Upper lobe of right lung (tissue), 1 donor: ENCODE data around the gene KLHL17. TPM values are rescaled to one million over a fixed set of nuclear protein-coding genes. Genes with fewer than 3 reads are reported as not detected.
"Not testable (repeated sequence)": the region's sequence is repeated elsewhere in the genome, so short reads cannot be mapped to it uniquely, and the experiment has no call there.

ENCODE experiments used
- ATAC-seq: fragments of 200-7000 bp; cut with Tn5 transposase; one replicate; pipeline ENCODE4 v1.9.1; 2020; ENCODE audit warnings: mild to moderate bottlenecking, moderate library complexity
- DNase-seq: peaks from one replicate; pipeline ENCODE4 v3.0.0-alpha.2; 2020
- H3K27ac ChIP-seq: fragments of 200-600 bp; one replicate; pipeline ENCODE4 v1.8.0; 2022
- H3K27me3 ChIP-seq: fragments of 200-600 bp; one replicate; pipeline ENCODE4 v1.8.0; 2022; ENCODE audit warnings: mild to moderate bottlenecking
- H3K36me3 ChIP-seq: fragments of 200-600 bp; one replicate; pipeline ENCODE4 v1.8.0; 2022
- H3K4me1 ChIP-seq: fragments of 200-600 bp; one replicate; pipeline ENCODE4 v1.8.0; 2022
- H3K4me3 ChIP-seq: fragments of 200-600 bp; one replicate; pipeline ENCODE4 v1.8.0; 2022; ENCODE audit warnings: mild to moderate bottlenecking
- H3K9me3 ChIP-seq: fragments of 200-600 bp; one replicate; pipeline ENCODE4 v1.8.0; 2022
- CTCF ChIP-seq: fragments of 200-600 bp; IDR thresholded peaks from one replicate; pipeline ENCODE4 v1.8.0; 2022; ENCODE audit warnings: antibody characterized with exemption
- intact Hi-C: fragments of 100-400 bp; cut with DNase I; formaldehyde crosslinking; loops from one replicate; pipeline ENCODE4 v1.11.0; 2022
- total RNA-seq: library from RNA; stranded (reverse); fragmentation: NEBNext Ultra II Directional; extraction: Animal tissue kit (Norgen Biotek cat#: 25700); gene quantifications from one replicate; pipeline ENCODE4 v1.2.1, GENCODE V29; 2021
- donor health status: DM: no; HTN: yes; CAD: no; lungs with severe emphysema.

Gene KLHL17
- total RNA-seq, 1 donor from 2014 or later, result 17.0 TPM

DNA sequence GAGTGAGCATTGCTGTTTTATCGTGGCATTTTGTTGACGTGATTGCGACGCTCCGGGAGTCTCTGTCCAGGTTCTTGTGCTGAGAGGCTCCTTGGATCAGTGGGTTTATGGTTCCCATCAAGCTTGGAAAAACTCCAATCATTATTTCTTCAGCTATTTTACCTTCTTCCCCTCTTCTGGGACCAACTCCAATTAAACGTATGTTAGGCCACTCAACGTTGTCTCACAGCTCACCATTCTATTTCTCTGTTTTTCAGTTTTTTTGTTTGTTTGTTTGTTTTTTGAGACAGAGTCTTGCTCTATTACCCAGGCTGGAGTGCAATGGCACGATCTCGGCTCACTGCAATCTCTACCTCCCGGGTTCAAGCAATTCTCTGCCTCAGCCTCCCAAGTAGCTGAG, 31.5 kb downstream of the KLHL17 start:
- Histone ChIP-seq H3K36me3 (no peaks in the 10 kb centered on the region), H3K4me3 (no peak overlapping the region), H3K27me3 (peaks cover 2% of the 10 kb centered on the region), H3K27ac (no peak overlapping the region), H3K9me3 (no peaks in the 10 kb centered on the region), H3K4me1 (no peaks in the 10 kb centered on the region)
- DNase-seq, result no peak
- TF ChIP-seq CTCF, result no peak
- intact Hi-C loops, result no loop called here
- ATAC-seq, result no peak

DNA sequence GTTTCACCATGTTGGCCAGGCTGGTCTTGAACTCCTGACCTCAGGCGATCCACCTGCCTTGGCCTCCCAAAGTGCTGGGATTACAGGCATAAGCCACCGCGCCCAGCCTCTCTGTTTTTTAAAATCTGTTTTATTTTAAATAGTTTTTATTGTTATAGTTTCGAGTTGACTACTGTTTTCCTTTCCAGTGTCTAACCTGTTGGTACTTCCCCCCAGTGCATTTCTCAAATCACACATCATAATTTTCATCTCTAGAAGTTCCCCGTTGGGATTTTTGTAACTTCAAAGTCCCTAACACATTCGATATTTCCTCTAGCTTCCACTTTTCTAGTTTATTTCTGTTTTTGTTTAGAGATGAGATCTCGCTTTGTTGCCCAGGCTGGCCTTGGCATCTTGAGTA, 32.0 kb downstream of the KLHL17 start:
- peaks cover 7% of the 10 kb centered on the region for H3K27me3 ChIP-seq
- DNase-seq (no peak), ATAC-seq (no peak)
- no peaks in the 10 kb centered on the region for H3K4me1 ChIP-seq
- no peak for TF ChIP-seq CTCF
- intact Hi-C loops, result no loop called here
- no peaks in the 10 kb centered on the region for H3K36me3 ChIP-seq
- H3K27ac ChIP-seq, result no peak overlapping the region
- H3K4me3 ChIP-seq, result no peak overlapping the region
- no peaks in the 10 kb centered on the region for H3K9me3 ChIP-seq

DNA sequence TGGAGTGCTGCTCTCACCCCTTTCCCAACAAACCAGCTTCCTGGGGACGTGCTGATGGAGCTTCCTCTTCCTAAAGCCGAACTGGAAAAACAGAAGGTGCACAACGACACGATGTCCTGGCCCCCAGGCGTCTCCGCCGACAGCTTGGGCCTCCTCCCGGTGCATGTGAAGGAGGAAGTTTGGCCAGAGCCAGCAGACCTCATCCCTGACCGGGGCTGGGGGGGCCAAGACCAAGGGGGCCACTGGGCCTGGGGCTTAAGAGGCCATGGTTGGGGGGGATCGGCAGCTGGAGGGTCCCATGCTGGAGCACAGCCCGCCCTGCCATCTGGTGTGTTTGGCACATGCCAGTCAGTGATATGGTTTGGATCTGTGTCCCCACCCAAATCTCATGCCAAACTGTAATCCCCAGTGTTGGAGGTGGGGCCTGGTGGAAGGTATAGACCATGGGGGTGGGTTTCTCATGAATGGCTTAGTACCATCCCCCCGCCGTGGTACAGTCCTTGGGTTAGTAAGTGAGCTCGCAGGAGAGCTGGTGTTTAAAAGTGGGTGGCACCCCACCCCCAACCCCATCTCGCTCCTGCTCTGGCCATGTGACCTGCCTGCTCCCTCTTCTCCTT, 33.1 kb downstream of the KLHL17 start:
- DNase-seq (peak; percentile 57), ATAC-seq (no peak)
- H3K4me3 ChIP-seq, result no peak overlapping the region
- no peaks in the 10 kb centered on the region for H3K36me3 ChIP-seq
- peaks cover 18% of the 10 kb centered on the region for H3K27me3 ChIP-seq
- H3K4me1 ChIP-seq, result no peaks in the 10 kb centered on the region
- intact Hi-C loops, result no loop called here
- H3K27ac ChIP-seq, result no peak overlapping the region
- no peak for TF ChIP-seq CTCF
- no peaks in the 10 kb centered on the region for H3K9me3 ChIP-seq

DNA sequence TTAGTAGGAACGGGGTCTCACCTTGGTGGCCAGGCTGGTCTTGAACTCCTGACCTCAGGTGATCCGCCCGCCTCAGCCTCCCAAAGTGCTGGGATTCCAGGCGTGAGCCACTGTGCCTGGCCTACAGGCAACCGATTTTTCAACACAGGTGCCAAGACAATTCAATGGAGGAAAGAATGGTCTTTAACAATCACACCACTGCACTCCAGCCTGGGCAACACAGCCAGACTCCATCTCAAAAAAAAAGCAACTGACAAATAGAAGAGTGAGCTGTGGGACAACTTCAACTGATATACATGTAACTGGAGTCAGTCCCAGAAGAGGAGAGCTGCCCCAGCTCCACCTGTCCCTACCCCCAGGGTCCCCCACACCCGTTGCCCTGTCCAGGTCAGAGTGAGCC, 34.2 kb downstream of the KLHL17 start:
- DNase-seq, H3K27ac ChIP-seq, intact Hi-C loops, H3K4me1 ChIP-seq, H3K9me3 ChIP-seq, H3K36me3 ChIP-seq, ATAC-seq, H3K4me3 ChIP-seq: not testable (repeated sequence)
- H3K27me3 ChIP-seq, result peaks cover 25% of the 10 kb centered on the region

DNA sequence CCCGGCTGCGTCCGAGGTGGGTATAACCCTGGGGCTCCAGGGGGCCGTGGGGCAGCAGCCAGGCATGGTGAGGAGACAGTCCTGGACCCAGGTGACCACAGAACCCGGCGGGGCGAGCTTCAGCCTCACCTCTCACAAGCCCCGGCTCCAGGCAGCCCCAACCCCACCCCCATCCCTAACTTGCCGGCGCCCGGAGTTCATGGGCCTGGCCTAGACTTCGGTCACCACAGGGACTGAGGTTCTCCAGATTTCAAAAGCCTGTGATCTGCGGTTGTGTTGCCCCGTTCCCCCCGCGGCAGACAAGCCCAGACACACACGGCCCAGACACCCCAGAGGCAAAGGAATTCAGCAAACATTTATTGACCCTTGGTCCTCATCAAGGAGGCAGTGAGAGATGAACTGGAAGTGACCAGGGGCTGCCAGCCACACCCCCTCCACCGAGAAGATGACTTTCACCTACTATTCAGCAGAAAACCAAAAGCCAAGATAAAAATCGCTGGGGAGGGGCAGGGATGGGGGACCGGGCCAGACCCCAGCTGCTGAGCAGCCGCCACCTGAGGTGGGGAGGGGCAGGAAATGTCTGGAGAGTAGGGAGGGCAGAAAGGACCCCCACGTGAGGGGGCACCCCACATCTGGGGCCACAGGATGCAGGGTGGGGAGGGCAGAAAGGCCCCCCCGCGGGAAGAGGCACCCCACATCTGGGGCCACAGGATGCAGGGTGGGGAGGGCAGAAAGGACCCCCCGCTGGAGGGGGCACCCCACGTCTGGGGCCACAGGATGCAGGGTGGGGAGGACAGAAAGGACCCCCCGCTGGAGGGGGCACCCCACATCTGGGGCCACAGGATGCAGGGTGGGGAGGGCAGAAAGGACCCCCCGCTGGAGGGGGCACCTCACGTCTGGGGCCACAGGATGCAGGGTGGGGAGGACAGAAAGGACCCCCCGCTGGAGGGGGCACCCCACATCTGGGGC, 35.6 kb downstream of the KLHL17 start:
- intact Hi-C loops, result no loop called here
- Histone ChIP-seq H3K4me1 (peaks cover 5% of the 10 kb centered on the region), H3K27ac (no peak overlapping the region), H3K27me3 (peaks cover 30% of the 10 kb centered on the region), H3K9me3 (no peaks in the 10 kb centered on the region), H3K4me3 (no peak overlapping the region), H3K36me3 (no peaks in the 10 kb centered on the region)
- DNase-seq (peak; percentile 60), ATAC-seq (no peak)
- TF ChIP-seq CTCF, result no peak
